Thoracic aorta (tissue), 2 donors: ENCODE results near the gene EXOG. TPM values are rescaled to one million over a fixed set of nuclear protein-coding genes. Genes with fewer than 3 reads are reported as not detected.
A peak's percentile ranks its signal among the peaks of the same experiment; 100 is the strongest.

ENCODE experiments used
- ATAC-seq: fragments of 150-250 bp; one replicate; pipeline ENCODE4 v1.8.0; 2017; ENCODE audit warnings: low read depth; ENCODE audit not compliant: insufficient number of reproducible peaks, low FRiP score
- DNase-seq: peaks from one replicate; pipeline ENCODE4 v3.0.0-alpha.2; 2020; ENCODE audit warnings: low spot score
- H3K27ac ChIP-seq, 2 donors: fragments of 200-600 bp; sonication (generic); 1 replicate in 1 of 2; 2 replicates in 1 of 2; pipeline ENCODE4 v1.5.1; 2016; ENCODE audit warnings: mild to moderate bottlenecking in 2 of 2, moderate library complexity in 2 of 2
- H3K27me3 ChIP-seq: fragments of 200-600 bp; sonication (generic); replicated peaks from 2 replicates; pipeline ENCODE4 v1.6.0; 2016; ENCODE audit warnings: mild to moderate bottlenecking; ENCODE audit not compliant: insufficient read depth
- H3K36me3 ChIP-seq: fragments of 200-600 bp; sonication (generic); one replicate; pipeline ENCODE4 v1.5.1; 2016
- H3K4me1 ChIP-seq, 2 donors: fragments of 200-600 bp; sonication (generic); 1 replicate in 1 of 2; 2 replicates in 1 of 2; pipeline versions ENCODE4 v1.5.1 to v1.6.0; 2016; ENCODE audit warnings: low read depth in 2 of 2, mild to moderate bottlenecking in 1 of 2; ENCODE audit not compliant: control insufficient read depth in 1 of 2
- H3K4me3 ChIP-seq: fragments of 200-600 bp; sonication (generic); 2 replicates; pipeline ENCODE4 v1.5.1; 2016; ENCODE audit warnings: mild to moderate bottlenecking
- H3K9me3 ChIP-seq: fragments of 200-600 bp; sonication (generic); 2 replicates; pipeline ENCODE4 v1.5.1; 2016
- CTCF ChIP-seq: fragments of 200-600 bp; sonication (generic); IDR thresholded peaks from one replicate; pipeline ENCODE4 v1.5.1; 2019; ENCODE audit warnings: antibody characterized with exemption
- total RNA-seq, 2 donors: library from RNA; depleted of rRNA; stranded (reverse); fragments of >200 nt; gene quantifications; one replicate each; pipeline versions ENCODE4 v1.1.0 to v1.2.3, GENCODE V29; 2016

Gene EXOG
- total RNA-seq, 2 donors from 2014 or later, result 14.9 to 16.3 TPM

- no peaks in the 10 kb centered on the region for H3K4me1 ChIP-seq
- no peak for ATAC-seq
- no peaks in the 10 kb centered on the region for H3K9me3 ChIP-seq
- no peak overlapping the region for H3K27ac ChIP-seq
- no peak overlapping the region for H3K4me3 ChIP-seq
- no peak for TF ChIP-seq CTCF
- H3K27me3 ChIP-seq, result no peaks in the 10 kb centered on the region
- DNase-seq, result no peak
- no peaks in the 10 kb centered on the region for H3K36me3 ChIP-seq
These were observed 4.9 kb upstream of the EXOG start for GRCh38 chr3:38491215-38491614.

GRCh38 chr3:38493031-38493430, 3.1 kb upstream of the EXOG start:
- H3K27ac ChIP-seq, result no peak overlapping the region
- ATAC-seq, result no peak
- H3K4me3 ChIP-seq, result no peak overlapping the region
- H3K4me1 ChIP-seq, result peaks cover 3 to 6% of the 10 kb centered on the region in 2 donors
- H3K36me3 ChIP-seq, result no peaks in the 10 kb centered on the region
- TF ChIP-seq CTCF, result no peak
- DNase-seq, result no peak
- no peaks in the 10 kb centered on the region for H3K27me3 ChIP-seq
- H3K9me3 ChIP-seq, result no peaks in the 10 kb centered on the region

GRCh38 chr3:38497031-38497430, 891 bp downstream of the EXOG start:
- no peaks in the 10 kb centered on the region for H3K9me3 ChIP-seq
- H3K36me3 ChIP-seq, result no peaks in the 10 kb centered on the region
- ATAC-seq (no peak), DNase-seq (no peak)
- peak overlapping the region; percentile 94 for H3K4me3 ChIP-seq
- H3K27me3 ChIP-seq, result no peaks in the 10 kb centered on the region
- peaks cover 3 to 6% of the 10 kb centered on the region in 2 donors for H3K4me1 ChIP-seq
- TF ChIP-seq CTCF, result no peak
- no peak overlapping the region for H3K27ac ChIP-seq

GRCh38 chr3:38500688-38501417, 4.7 kb downstream of the EXOG start:
- no peak for TF ChIP-seq CTCF
- Histone ChIP-seq H3K4me3 (no peak overlapping the region), H3K9me3 (no peaks in the 10 kb centered on the region), H3K27me3 (no peaks in the 10 kb centered on the region), H3K4me1 (peaks cover 3 to 6% of the 10 kb centered on the region in 2 donors), H3K27ac (peak overlapping the region in 1 of 2 donors; percentile 9), H3K36me3 (peaks cover 5% of the 10 kb centered on the region)
- DNase-seq (no peak), ATAC-seq (no peak)

GRCh38 chr3:38507120-38507519, 11.0 kb downstream of the EXOG start:
- H3K27me3 ChIP-seq, result no peaks in the 10 kb centered on the region
- peaks cover 9% of the 10 kb centered on the region for H3K36me3 ChIP-seq
- no peak for TF ChIP-seq CTCF
- no peaks in the 10 kb centered on the region for H3K9me3 ChIP-seq
- no peak for DNase-seq
- peaks cover 0 to 5% of the 10 kb centered on the region in 2 donors for H3K4me1 ChIP-seq
- H3K27ac ChIP-seq, result no peak overlapping the region
- ATAC-seq, result no peak
- no peak overlapping the region for H3K4me3 ChIP-seq
